Left lung (tissue), 10 donors: ENCODE measurements around the gene FOXK2. TPM values are rescaled to one million over a fixed set of nuclear protein-coding genes. Genes with fewer than 3 reads are reported as not detected.

Source experiments
- ATAC-seq: fragments of 200-7000 bp; cut with Tn5 transposase; one replicate; pipeline ENCODE4 v1.9.1; 2020; ENCODE audit warnings: moderate library complexity
- DNase-seq, 4 donors: peaks; one replicate each; pipeline ENCODE4 v3.0.0-alpha.2; 2013 to 2020
- H3K27ac ChIP-seq, 2 donors: fragments of 200-600 bp; sonication (generic) in 1 of 2; one replicate each; pipeline versions ENCODE4 v1.5.0 to v1.8.0; 2020 to 2021
- H3K27me3 ChIP-seq, 2 donors: fragments of 200-600 bp; sonication (generic) in 1 of 2; one replicate each; pipeline versions ENCODE4 v1.5.0 to v1.8.0; 2020 to 2021
- H3K36me3 ChIP-seq, 2 donors: fragments of 200-600 bp; sonication (generic) in 1 of 2; one replicate each; pipeline versions ENCODE4 v1.5.0 to v1.8.0; 2020 to 2021
- H3K4me1 ChIP-seq, 2 donors: fragments of 200-600 bp; one replicate each; pipeline ENCODE4 v1.8.0; 2021
- H3K4me3 ChIP-seq, 2 donors: fragments of 200-600 bp; sonication (generic) in 1 of 2; one replicate each; pipeline versions ENCODE4 v1.5.0 to v1.8.0; 2020 to 2021; ENCODE audit warnings: mild to moderate bottlenecking in 1 of 2
- H3K9me3 ChIP-seq, 2 donors: fragments of 200-600 bp; sonication (generic) in 1 of 2; one replicate each; pipeline versions ENCODE4 v1.5.0 to v1.8.0; 2020 to 2021
- CTCF ChIP-seq, 2 donors: fragments of 200-600 bp; sonication (generic) in 1 of 2; IDR thresholded peaks; one replicate each; pipeline versions ENCODE4 v1.5.0 to v1.8.0; 2021; ENCODE audit warnings: antibody characterized with exemption in 2 of 2
- intact Hi-C, 2 donors: fragments of 100-400 bp; cut with DNase I; formaldehyde crosslinking; loops; one replicate each; pipeline versions ENCODE4 v1.11.2 to v1.14.2; 2022
- polyA plus RNA-seq, 6 donors: library from polyadenylated mRNA; unstranded; fragments of 120-200 nt; gene quantifications; one replicate each; pipeline ENCODE4 v1.2.1, GENCODE V29; 2013; ENCODE audit not compliant: insufficient read length in 6 of 6
- total RNA-seq, 2 donors: library from RNA; stranded (reverse); fragmentation: NEBNext Ultra II Directional; extraction: Animal tissue kit (Norgen Biotek cat#: 25700); gene quantifications; one replicate each; pipeline ENCODE4 v1.2.1, GENCODE V29; 2021
- donor health status: DM: no; HTN: yes; CAD: no.
- donor health status: DM: no; HTN: no; CAD: no.

The FOXK2 gene
- total and polyA plus RNA-seq, 8 donors, result 31.2 to 57.0 (median 38.1) TPM

GRCh38 chr17:82477934-82478333, 41.6 kb upstream of the FOXK2 start:
- Histone ChIP-seq H3K27ac (no peak overlapping the region), H3K4me3 (no peak overlapping the region), H3K9me3 (no peaks in the 10 kb centered on the region), H3K27me3 (no peaks in the 10 kb centered on the region), H3K4me1 (peaks cover 0 to 5% of the 10 kb centered on the region in 2 donors), H3K36me3 (peaks cover 0 to 100% of the 10 kb centered on the region in 2 donors)
- ATAC-seq, result no peak
- DNase-seq, result no peak
- intact Hi-C loops, result no loop called here
- no peak for TF ChIP-seq CTCF (IDR thresholded peaks at IDR 0.05)

GRCh38 chr17:82479602-82480001, 39.9 kb upstream of the FOXK2 start:
- H3K9me3 ChIP-seq, result no peaks in the 10 kb centered on the region
- ATAC-seq (no peak), DNase-seq (no peak)
- H3K27ac ChIP-seq, result no peak overlapping the region
- H3K4me1 ChIP-seq, result peaks cover 0 to 5% of the 10 kb centered on the region in 2 donors
- no peaks in the 10 kb centered on the region for H3K27me3 ChIP-seq
- intact Hi-C loops, result no loop called here
- H3K36me3 ChIP-seq, result peaks cover 0 to 100% of the 10 kb centered on the region in 2 donors
- TF ChIP-seq CTCF (IDR thresholded peaks at IDR 0.05), result no peak
- H3K4me3 ChIP-seq, result no peak overlapping the region

GRCh38 chr17:82480318-82480717, 39.2 kb upstream of the FOXK2 start:
- H3K4me1 ChIP-seq, result peaks cover 0 to 5% of the 10 kb centered on the region in 2 donors
- H3K27me3 ChIP-seq, result no peaks in the 10 kb centered on the region
- peaks cover 0 to 100% of the 10 kb centered on the region in 2 donors for H3K36me3 ChIP-seq
- intact Hi-C loops, result no loop called here
- no peaks in the 10 kb centered on the region for H3K9me3 ChIP-seq
- DNase-seq (no peak), ATAC-seq (no peak)
- TF ChIP-seq CTCF (IDR thresholded peaks at IDR 0.05), result no peak
- no peak overlapping the region for H3K27ac ChIP-seq
- no peak overlapping the region for H3K4me3 ChIP-seq

GRCh38 chr17:82483204-82483660, 36.3 kb upstream of the FOXK2 start:
- no peak for TF ChIP-seq CTCF (IDR thresholded peaks at IDR 0.05)
- Histone ChIP-seq H3K27me3 (no peaks in the 10 kb centered on the region), H3K9me3 (no peaks in the 10 kb centered on the region), H3K4me1 (peaks cover 0 to 5% of the 10 kb centered on the region in 2 donors), H3K27ac (no peak overlapping the region), H3K36me3 (peaks cover 0 to 100% of the 10 kb centered on the region in 2 donors), H3K4me3 (no peak overlapping the region)
- ATAC-seq, result no peak
- intact Hi-C loops, result no loop called here
- DNase-seq, result no peak

GRCh38 chr17:82483836-82484235, 35.7 kb upstream of the FOXK2 start:
- H3K27ac ChIP-seq, result no peak overlapping the region
- no peak overlapping the region for H3K4me3 ChIP-seq
- no peak for DNase-seq
- H3K36me3 ChIP-seq, result peaks cover 0 to 100% of the 10 kb centered on the region in 2 donors
- H3K27me3 ChIP-seq, result no peaks in the 10 kb centered on the region
- H3K9me3 ChIP-seq, result no peaks in the 10 kb centered on the region
- ATAC-seq, result no peak
- H3K4me1 ChIP-seq, result peaks cover 0 to 2% of the 10 kb centered on the region in 2 donors
- intact Hi-C loops, result no loop called here
- TF ChIP-seq CTCF (IDR thresholded peaks at IDR 0.05), result no peak
